Nephron (organoid): ENCODE measurements around the gene EEF1AKMT2.
A peak's percentile ranks its signal among the peaks of the same experiment; 100 is the strongest.

Experiments used
- H3K27ac Mint-ChIP-seq, 3 experiments: 2 replicates each; pipeline ENCODE4 v1.8.0; 2020; ENCODE audit warnings: mixed read lengths in 3 of 3, mild to moderate bottlenecking in 2 of 3, moderate library complexity in 1 of 3
- H3K27me3 Mint-ChIP-seq: 2 replicates; pipeline ENCODE4 v1.8.0; 2021; ENCODE audit warnings: low read depth, mild to moderate bottlenecking, moderate library complexity, mixed read lengths
- H3K36me3 Mint-ChIP-seq: 2 replicates; pipeline ENCODE4 v1.8.0; 2020; ENCODE audit warnings: low read depth, mixed read lengths
- H3K4me1 Mint-ChIP-seq: 2 replicates; pipeline ENCODE4 v1.8.0; 2020; ENCODE audit warnings: mixed read lengths
- H3K4me3 Mint-ChIP-seq, 3 experiments: 2 replicates each; pipeline ENCODE4 v1.8.0; 2020; ENCODE audit warnings: mild to moderate bottlenecking in 3 of 3, mixed read lengths in 3 of 3, moderate library complexity in 2 of 3
- H3K9me3 Mint-ChIP-seq: 2 replicates; pipeline ENCODE4 v1.8.0; 2020; ENCODE audit warnings: mixed read lengths
- TF ChIP-seq, protein P1 (sequence below), 3 experiments: fragments of 200-600 bp; sonication (generic); IDR thresholded peaks; one replicate each; pipeline ENCODE4 v1.5.0; 2021; ENCODE audit warnings: antibody characterized with exemption in 3 of 3; ENCODE audit not compliant: unreplicated experiment in 3 of 3

Gene EEF1AKMT2

DNA sequence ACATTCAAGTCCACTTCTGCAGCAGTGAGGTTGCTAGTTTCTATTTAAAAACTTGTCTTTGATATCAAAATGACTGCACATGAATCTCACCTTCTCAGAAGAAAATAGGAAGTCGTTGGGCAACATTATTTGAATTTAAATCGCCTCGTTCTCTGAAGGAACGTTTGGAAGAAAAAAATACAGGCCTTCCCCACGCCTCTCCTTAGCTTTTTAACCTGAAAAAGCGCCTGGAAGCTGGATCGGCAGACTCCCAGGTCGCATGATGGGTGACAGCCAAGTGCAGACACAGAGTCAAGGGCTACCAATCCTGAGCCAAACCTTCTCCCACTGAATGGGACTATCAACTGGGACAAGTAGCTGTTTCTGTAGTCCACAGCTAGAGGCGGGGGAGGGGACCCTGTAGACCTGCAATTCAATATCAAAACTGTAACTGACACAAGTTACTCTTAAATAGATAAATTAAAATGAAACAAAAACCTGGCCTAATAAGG lies 49.7 kb downstream of the EEF1AKMT2 start:
- TF ChIP-seq, protein P1, sequence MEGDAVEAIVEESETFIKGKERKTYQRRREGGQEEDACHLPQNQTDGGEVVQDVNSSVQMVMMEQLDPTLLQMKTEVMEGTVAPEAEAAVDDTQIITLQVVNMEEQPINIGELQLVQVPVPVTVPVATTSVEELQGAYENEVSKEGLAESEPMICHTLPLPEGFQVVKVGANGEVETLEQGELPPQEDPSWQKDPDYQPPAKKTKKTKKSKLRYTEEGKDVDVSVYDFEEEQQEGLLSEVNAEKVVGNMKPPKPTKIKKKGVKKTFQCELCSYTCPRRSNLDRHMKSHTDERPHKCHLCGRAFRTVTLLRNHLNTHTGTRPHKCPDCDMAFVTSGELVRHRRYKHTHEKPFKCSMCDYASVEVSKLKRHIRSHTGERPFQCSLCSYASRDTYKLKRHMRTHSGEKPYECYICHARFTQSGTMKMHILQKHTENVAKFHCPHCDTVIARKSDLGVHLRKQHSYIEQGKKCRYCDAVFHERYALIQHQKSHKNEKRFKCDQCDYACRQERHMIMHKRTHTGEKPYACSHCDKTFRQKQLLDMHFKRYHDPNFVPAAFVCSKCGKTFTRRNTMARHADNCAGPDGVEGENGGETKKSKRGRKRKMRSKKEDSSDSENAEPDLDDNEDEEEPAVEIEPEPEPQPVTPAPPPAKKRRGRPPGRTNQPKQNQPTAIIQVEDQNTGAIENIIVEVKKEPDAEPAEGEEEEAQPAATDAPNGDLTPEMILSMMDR (IDR thresholded peaks at IDR 0.05; ENCODE audit: unreplicated experiment in 3 of 3): no peak
- H3K27me3 Mint-ChIP-seq: peaks cover 3% of the 10 kb centered on the region
- no peaks in the 10 kb centered on the region for H3K36me3 Mint-ChIP-seq
- peaks cover 68% of the 10 kb centered on the region for H3K4me1 Mint-ChIP-seq
- peak overlapping the region; percentile 97 to 99 (median 99) for H3K27ac Mint-ChIP-seq
- no peaks in the 10 kb centered on the region for H3K9me3 Mint-ChIP-seq
- peak overlapping the region; percentile 94 to 98 (median 96) for H3K4me3 Mint-ChIP-seq

DNA sequence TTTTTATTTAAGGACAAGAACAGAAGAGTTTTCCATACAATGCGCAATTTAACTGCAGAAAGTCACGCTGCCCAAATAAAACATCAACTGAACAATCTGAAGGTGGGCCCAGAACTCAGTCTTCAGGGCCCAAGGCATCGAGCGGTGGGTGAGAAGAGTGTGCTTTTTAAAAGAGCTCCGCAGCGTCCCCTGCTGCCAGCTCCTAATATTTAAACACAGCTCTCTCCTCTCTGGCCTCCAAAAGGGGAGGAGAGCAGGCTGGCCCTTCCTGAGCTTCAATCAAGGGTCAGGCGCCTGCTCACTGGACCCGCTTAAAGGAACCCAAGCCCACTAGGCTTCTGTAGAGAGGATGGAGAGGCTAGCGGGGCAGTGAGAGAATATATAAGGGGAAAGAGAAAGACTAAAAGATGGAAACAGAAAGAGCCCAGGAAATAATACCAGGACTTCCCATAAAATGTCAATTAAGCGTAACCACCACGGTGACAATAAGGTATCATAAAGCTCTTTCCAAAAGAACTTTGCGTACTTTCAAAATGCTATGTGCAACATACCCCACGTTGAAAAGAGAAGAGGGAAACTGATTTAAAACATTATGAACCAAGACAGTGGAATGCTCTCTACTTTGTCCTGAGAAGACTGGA lies 50.3 kb downstream of the EEF1AKMT2 start:
- Mint-ChIP-seq H3K9me3 (no peaks in the 10 kb centered on the region), H3K36me3 (no peaks in the 10 kb centered on the region), H3K27me3 (peaks cover 3% of the 10 kb centered on the region), H3K27ac (peak overlapping the region; percentile 97 to 99 (median 99)), H3K4me3 (peak overlapping the region; percentile 94 to 98 (median 96)), H3K4me1 (peaks cover 74% of the 10 kb centered on the region)
- TF ChIP-seq, protein P1 (IDR thresholded peaks at IDR 0.05; ENCODE audit: unreplicated experiment in 3 of 3): peak; percentile 81 to 91 (median 82)

DNA sequence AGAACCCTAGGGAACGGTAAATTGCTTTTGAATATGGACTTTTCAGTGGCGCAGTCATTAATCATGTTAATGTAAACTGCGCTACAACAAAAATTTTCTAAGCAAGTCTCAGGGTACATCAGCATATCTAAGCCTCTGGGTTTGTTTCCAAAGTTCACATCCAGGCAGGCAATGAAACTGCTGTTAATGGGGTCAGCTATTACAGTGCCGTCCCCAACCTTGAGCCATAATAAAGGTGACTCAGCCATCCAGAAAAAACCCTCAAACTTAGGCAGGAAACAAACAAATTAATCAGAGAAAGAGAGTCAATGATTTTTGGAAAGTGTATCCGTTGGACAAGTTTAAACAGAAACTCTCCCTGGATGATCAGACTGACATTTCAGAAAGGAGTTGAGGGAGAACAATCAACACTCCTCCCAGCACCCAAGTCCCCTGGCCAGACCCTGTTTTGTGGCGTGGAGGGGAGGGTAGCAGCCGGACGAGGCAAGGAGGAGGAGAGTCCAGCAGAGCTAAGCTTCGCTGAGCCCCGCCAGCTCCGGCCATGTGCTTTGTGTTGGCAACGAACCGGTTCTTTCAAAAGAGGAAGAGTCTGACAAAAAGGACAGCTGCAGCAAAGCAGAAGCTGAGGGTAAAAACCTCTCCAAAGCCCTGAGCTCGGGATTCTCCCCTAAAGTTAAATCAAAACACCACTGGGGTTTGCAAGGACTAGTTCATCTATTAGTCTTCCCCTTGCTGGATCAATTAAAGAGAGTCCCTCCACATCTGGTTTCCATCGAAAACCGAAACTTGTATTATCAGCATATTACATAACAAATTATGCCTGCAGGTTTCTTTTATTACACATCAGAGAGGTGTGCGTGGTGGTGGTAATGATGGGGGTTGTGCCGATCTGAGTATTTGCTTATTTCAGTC lies 51.1 kb downstream of the EEF1AKMT2 start:
- Mint-ChIP-seq H3K9me3 (no peaks in the 10 kb centered on the region), H3K4me3 (peak overlapping the region; percentile 94 to 98 (median 96)), H3K4me1 (peaks cover 78% of the 10 kb centered on the region), H3K27ac (peak overlapping the region; percentile 97 to 99 (median 99)), H3K27me3 (peaks cover 3% of the 10 kb centered on the region), H3K36me3 (no peaks in the 10 kb centered on the region)
- TF ChIP-seq, protein P1 (IDR thresholded peaks at IDR 0.05; ENCODE audit: unreplicated experiment in 3 of 3): no peak

DNA sequence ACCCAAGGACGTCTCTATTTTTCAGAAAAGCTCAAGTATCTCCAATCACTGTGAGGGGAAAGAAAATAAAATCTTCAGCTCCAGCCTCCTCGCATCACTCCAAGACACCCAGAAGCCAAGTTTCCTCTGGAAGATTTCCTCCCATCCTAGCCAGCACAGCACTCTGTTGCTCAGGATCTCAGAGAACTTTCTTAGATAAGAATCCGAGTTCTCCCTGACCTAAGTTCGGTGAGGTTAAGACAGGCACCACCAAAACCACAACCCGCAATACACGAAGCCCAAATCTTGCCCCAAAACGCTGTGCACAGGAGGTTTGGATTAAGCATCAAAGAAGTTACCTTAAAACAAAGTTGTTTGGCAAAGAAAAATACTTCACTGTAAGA lies 51.7 kb downstream of the EEF1AKMT2 start:
- TF ChIP-seq, protein P1 (IDR thresholded peaks at IDR 0.05; ENCODE audit: unreplicated experiment in 3 of 3): no peak
- peak overlapping the region; percentile 97 to 99 (median 99) for H3K27ac Mint-ChIP-seq
- H3K9me3 Mint-ChIP-seq: no peaks in the 10 kb centered on the region
- H3K27me3 Mint-ChIP-seq: peaks cover 3% of the 10 kb centered on the region
- H3K36me3 Mint-ChIP-seq: no peaks in the 10 kb centered on the region
- peak overlapping the region; percentile 58 to 98 (median 67) for H3K4me3 Mint-ChIP-seq
- H3K4me1 Mint-ChIP-seq: peaks cover 78% of the 10 kb centered on the region

DNA sequence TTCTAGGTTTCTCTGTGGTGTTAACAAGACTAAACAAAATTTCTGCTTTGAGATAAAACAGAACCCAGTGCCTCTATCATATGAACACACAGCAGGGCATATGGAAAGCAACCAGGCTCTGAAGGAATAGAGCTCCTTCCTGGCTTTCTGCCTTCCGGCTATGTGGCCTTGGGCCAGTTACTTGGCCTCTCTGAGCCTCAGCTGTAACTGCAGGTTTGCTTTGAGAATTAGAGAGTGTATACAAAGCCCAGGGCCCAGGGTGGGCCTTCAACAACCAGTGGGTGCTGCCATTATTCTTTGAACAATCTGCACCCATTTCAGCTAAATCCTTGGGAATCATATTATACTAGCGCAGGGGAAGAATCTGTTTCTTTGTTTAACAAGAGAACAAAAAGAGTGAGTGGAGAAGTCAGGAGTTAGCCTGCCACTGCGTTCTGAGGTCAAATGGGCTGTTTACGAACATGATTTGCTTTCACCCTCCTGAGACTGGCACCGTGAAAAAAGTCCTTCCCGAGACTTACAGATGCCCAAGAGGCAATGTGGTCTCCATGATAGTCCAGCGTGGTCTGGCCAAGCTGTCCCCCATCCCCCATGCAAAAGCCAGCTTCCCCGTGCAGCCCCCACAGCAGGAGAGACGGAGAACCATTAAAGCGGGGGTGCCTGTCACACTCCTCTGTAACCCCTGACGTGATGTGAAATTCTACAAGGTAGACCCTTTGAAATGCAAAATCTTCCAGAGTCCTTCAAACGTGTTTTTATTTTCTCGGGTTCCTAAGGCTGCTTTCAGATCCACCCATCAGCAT lies 52.4 kb downstream of the EEF1AKMT2 start:
- peaks cover 3% of the 10 kb centered on the region for H3K27me3 Mint-ChIP-seq
- no peaks in the 10 kb centered on the region for H3K36me3 Mint-ChIP-seq
- H3K9me3 Mint-ChIP-seq: no peaks in the 10 kb centered on the region
- H3K27ac Mint-ChIP-seq: peak overlapping the region; percentile 97 to 99 (median 99)
- peak overlapping the region; percentile 58 to 98 (median 67) for H3K4me3 Mint-ChIP-seq
- peaks cover 81% of the 10 kb centered on the region for H3K4me1 Mint-ChIP-seq
- TF ChIP-seq, protein P1 (IDR thresholded peaks at IDR 0.05; ENCODE audit: unreplicated experiment in 3 of 3): no peak
